HG02885 (cell line): ENCODE data around the gene ANKRD36.
"Not testable (repeated sequence)": the region's sequence is repeated elsewhere in the genome, so short reads cannot be mapped to it uniquely, and the experiment has no call there.

ENCODE experiments used
- ATAC-seq: cut with Tn5 transposase; IDR thresholded peaks from one replicate; pipeline ENCODE4 v1.9.1; 2021; ENCODE audit warnings: mild to moderate bottlenecking; ENCODE audit not compliant: unreplicated experiment, poor library complexity

The ANKRD36 gene

GRCh38 chr2:97268075-97268591 lies 155.2 kb downstream of the ANKRD36 start:
- not testable (repeated sequence) for ATAC-seq

GRCh38 chr2:97276232-97276798 lies 163.4 kb downstream of the ANKRD36 start:
- ATAC-seq = not testable (repeated sequence)

DNA sequence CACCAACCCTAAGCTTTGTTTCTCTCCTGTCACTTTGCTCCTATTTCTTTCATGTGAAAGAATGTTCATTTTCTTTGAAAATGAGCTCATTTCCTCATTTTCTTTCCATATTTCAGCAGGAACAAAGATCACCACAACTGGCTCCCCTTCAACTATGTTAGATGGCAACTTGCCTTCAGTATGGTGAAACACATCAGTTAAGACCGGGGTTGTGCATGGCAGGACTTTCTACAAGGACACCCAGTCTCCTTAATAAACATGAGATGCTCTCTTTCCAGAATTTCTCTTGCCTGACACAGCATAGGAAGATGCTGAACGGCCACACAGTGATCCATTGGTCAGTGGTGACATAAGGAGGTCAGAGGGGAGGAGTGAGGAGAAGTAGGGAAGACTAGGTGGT lies 172.2 kb downstream of the ANKRD36 start:
- not testable (repeated sequence) for ATAC-seq

GRCh38 chr2:97293687-97294086 lies 180.7 kb downstream of the ANKRD36 start:
- not testable (repeated sequence) for ATAC-seq
